ENCODE data around the gene ANKFN1. TPM values are rescaled to one million over a fixed set of nuclear protein-coding genes. Genes with fewer than 3 reads are reported as not detected.

Gene ANKFN1
- total RNA-seq, 1 experiment from 2014 or later, result not detected

DNA sequence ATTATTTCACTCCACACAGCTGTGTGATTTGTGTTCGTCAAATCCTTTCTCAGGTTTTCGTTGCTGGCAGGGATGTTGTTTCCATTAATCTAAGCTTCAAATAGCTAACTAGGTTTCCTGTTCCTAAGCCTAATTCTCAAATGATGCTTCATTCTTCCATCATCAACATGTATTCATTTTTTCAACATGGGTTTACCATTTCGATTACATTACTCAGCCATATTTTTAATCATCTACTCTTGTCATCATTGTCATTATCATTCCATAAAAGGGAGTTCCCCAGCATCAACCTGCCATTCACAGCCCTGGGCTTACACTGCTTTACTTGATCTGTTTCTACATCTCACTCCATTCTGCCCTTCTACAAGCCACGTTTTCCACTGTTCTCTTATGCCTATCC, 33.3 kb upstream of the ANKFN1 start:
- Mint-ChIP-seq H3K36me3 (ENCODE audit: insufficient read depth in 1 of 3, low read depth in 3 of 3) (no peaks in the 10 kb centered on the region), H3K9me3 (no peaks in the 10 kb centered on the region), H3K27ac (no peak overlapping the region), H3K27me3 (ENCODE audit: low read depth) (no peaks in the 10 kb centered on the region), H3K4me1 (no peaks in the 10 kb centered on the region), H3K4me3 (no peak overlapping the region)
- no CpG with 5 or more reads among the region's 4 CpGs for WGBS (ENCODE audit: extremely low coverage, insufficient read length, low lambda C conversion rate)
- Histone ChIP-seq H3K14ac (ENCODE audit: insufficient read depth, low read length) (no peak overlapping the region), H4K20me1 (ENCODE audit: control insufficient read depth, insufficient read depth, insufficient read length) (no peaks in the 10 kb centered on the region), H3K18ac (ENCODE audit: insufficient read length, low read depth, low read length) (no peak overlapping the region), H3K79me2 (ENCODE audit: insufficient read depth, low read length) (no peaks in the 10 kb centered on the region), H3K9me3 (ENCODE audit: control insufficient read depth, low read depth, low read length) (no peaks in the 10 kb centered on the region), H3K4me2 (ENCODE audit: insufficient read depth, insufficient read length, low read length) (no peak overlapping the region), H3K27ac (ENCODE audit: insufficient read length, low read depth, low read length) (no peak overlapping the region), H3T11ph (ENCODE audit: low read length) (no peak overlapping the region), H2AFZ (ENCODE audit: low read length) (no peak overlapping the region), H3K23ac (ENCODE audit: insufficient read length, low read depth, low read length) (no peak overlapping the region), H2BK120ac (ENCODE audit: low read depth, low read length, poor library complexity, severe bottlenecking) (no peak overlapping the region), H2AK5ac (ENCODE audit: insufficient read length, low read length) (no peak overlapping the region), H3K23me2 (ENCODE audit: insufficient read length, low read depth, low read length, poor library complexity, severe bottlenecking) (no peaks in the 10 kb centered on the region), H4K8ac (replicated peaks; ENCODE audit: insufficient read length, low read depth, low read length) (no peak overlapping the region), H2BK12ac (ENCODE audit: insufficient read length, low read depth, low read length) (no peak overlapping the region), H2BK20ac (ENCODE audit: low read depth, low read length, poor library complexity, severe bottlenecking) (no peak overlapping the region), H3K9ac (ENCODE audit: extremely low read depth, insufficient read length, low read length) (no peak overlapping the region), H3K4ac (ENCODE audit: low read depth, low read length) (no peak overlapping the region), H2BK15ac (ENCODE audit: low read depth, low read length) (no peak overlapping the region), H3K27me3 (ENCODE audit: insufficient read depth, low read length) (no peaks in the 10 kb centered on the region), H2BK5ac (ENCODE audit: insufficient read length, low read length) (no peak overlapping the region), H3K4me1 (ENCODE audit: insufficient read depth, low read length) (no peaks in the 10 kb centered on the region), H3K79me1 (ENCODE audit: insufficient read depth, low read depth, low read length, poor library complexity, severe bottlenecking) (no peaks in the 10 kb centered on the region), H3K56ac (ENCODE audit: insufficient read length, low read depth, low read length) (no peak overlapping the region), H4K5ac (ENCODE audit: insufficient read length, low read depth, low read length) (no peak overlapping the region), H4K91ac (ENCODE audit: insufficient read length, low read depth, low read length) (no peak overlapping the region)
- TF ChIP-seq, protein P1, sequence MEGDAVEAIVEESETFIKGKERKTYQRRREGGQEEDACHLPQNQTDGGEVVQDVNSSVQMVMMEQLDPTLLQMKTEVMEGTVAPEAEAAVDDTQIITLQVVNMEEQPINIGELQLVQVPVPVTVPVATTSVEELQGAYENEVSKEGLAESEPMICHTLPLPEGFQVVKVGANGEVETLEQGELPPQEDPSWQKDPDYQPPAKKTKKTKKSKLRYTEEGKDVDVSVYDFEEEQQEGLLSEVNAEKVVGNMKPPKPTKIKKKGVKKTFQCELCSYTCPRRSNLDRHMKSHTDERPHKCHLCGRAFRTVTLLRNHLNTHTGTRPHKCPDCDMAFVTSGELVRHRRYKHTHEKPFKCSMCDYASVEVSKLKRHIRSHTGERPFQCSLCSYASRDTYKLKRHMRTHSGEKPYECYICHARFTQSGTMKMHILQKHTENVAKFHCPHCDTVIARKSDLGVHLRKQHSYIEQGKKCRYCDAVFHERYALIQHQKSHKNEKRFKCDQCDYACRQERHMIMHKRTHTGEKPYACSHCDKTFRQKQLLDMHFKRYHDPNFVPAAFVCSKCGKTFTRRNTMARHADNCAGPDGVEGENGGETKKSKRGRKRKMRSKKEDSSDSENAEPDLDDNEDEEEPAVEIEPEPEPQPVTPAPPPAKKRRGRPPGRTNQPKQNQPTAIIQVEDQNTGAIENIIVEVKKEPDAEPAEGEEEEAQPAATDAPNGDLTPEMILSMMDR (conservative IDR thresholded peaks at IDR 0.05), result no peak
- no peak for DNase-seq
